ENCODE data around the gene ABI1.

The ABI1 gene

DNA sequence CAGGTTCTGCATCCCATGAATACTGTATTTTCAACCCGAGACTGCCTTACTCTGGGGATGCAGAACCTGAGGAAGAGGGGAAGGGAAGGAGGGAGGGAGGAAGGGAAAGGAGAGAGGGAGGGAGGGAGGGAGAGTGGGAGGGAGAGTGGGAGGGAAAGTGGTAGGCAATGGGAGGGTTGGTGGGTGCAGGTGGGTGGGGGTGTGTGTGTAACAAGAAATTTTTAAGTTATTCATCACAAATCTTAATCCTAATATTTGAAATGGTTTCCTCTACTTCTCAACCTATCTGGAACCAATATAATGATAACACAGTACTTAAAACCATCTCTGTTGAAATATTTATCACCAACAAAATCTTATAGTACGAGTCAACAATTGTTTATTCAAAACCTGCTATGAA is 95.2 kb downstream of the ABI1 start:
- DNase-seq (ENCODE audit: low spot score), result no peak

DNA sequence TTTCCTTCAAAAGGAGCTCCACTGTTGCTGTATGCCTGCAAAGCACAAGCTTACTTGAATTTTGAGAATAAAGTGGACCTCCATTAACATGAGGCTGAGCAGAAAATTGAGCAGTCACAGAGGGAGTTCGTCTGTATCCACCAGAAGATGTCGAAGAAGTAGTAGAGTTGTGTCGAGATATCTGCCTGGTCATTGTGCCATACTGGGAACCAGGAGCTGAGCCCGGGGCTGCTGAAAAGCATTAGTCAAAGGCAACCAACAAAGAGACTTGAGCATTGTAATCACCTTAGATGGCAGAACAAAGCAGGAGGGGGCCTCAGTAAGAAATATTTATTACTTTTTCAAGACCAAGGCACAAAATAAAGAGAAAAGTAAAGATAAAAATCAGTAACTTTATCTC is 101.8 kb downstream of the ABI1 start:
- DNase-seq (ENCODE audit: low spot score), result no peak

DNA sequence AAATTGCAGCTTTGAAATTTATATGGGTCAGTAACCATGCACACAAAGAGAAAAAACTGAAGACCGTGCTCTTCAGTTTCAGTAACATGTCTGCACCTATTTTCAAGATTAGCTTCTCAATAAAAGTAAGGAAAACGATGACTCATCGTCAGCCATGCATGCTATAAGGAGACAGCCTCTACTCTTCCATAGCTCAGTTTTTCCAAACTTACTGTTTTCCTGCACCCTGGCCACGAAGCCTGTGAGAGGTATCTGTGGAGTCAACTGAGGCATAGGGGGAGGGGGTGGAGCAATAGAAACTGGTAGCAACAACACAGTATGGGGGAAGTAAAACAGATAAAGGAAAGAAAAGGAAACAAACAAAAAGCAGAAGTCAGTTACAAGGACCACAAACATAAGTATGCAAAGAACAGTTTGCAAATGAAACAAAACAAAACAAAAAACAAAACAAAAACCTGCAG is 105.3 kb downstream of the ABI1 start:
- no peak for DNase-seq (ENCODE audit: low spot score)

DNA sequence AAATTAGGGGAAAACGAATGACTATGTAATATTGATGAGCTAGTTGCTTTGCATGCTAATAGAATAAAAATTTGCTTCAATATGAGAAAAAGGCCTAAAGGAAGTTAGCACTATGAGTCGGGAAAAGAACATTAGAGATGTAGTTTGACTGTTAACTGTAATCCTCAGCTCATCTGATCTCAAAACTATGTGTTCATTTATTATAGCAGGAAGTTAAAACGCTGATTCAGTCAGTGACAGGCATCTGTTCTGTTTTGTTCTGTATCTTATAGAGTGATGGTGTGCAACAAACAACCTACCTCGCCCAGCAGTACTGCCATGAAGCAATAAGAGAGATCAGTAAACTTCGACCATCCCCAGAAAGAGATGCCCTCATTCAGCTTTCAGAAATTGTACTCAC is 114.7 kb downstream of the ABI1 start:
- DNase-seq (ENCODE audit: low spot score), result no peak

DNA sequence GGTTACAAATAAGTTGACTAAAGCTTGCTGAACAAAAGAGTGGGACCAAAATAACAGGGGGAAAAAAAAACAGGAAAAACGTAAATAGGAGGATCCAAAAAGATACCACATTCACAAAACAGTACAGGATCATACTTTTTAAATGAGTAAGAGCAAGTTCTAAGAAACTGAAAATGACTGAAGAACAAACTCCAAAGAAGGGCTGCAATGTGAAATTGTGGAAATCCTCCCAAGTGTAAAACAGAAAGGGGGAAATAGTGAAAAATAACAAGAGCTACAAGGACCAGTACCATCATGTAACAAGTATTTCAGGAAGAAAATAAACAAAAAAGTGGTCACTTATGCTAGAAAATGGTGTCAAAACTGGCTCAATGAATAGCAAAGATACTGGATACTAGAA is 116.9 kb downstream of the ABI1 start:
- DNase-seq (ENCODE audit: low spot score), result no peak

DNA sequence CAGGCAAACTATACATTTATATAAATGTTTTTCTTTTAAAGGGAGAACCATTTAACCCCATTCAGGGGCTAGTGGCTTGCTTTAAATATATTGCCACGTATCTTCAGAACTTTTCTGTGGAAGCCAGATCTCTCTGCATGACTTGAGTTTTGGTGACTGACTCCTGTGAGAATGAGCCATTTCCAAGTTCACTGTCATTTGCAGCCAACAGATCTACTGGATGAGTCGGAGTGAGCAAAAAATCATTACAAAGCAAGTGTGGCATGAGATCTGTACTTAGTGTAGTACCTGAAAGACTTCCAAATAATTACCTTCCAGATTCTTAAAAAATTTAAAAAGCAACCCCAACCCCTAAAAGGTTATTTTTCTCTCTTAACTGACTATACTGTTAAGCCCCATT is 117.7 kb downstream of the ABI1 start:
- DNase-seq (ENCODE audit: low spot score), result no peak

- DNase-seq (ENCODE audit: low spot score), result no peak
Measured at GRCh38 chr10:26741368-26741767, 119.4 kb downstream of the ABI1 start.

DNA sequence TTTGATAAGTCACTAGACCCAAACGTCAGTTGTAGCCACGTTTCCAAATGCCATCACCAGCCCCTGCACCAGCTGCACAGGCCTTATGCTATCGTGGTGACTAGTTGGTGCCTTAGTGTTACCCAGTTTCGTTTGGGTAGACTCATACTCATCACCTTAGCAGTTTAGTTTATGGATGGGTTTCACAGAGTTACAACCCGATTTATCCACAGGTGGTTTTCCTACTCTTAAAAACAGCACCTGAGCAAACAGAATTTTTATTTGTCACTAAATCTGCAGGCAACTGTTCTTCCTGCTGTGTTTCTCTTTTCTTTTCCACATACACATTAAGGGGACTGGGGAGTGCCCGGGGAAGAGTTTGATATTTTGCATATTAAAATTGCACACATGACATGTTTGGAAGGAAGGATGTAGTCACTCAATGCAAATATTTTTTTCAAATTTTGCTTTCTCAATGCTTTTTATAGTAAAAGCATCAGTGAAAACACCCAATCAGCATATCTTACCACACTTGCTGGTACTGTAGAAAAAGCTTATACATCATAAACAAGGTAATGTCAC is 121.6 kb downstream of the ABI1 start:
- DNase-seq (ENCODE audit: low spot score), result no peak

GRCh38 chr10:26738301-26738911 is 122.4 kb downstream of the ABI1 start:
- no peak for DNase-seq (ENCODE audit: low spot score)

- DNase-seq (ENCODE audit: low spot score), result no peak
Measured at GRCh38 chr10:26737730-26738129, 123.0 kb downstream of the ABI1 start.

GRCh38 chr10:26735435-26735834 is 125.3 kb downstream of the ABI1 start:
- DNase-seq (ENCODE audit: low spot score), result no peak

DNA sequence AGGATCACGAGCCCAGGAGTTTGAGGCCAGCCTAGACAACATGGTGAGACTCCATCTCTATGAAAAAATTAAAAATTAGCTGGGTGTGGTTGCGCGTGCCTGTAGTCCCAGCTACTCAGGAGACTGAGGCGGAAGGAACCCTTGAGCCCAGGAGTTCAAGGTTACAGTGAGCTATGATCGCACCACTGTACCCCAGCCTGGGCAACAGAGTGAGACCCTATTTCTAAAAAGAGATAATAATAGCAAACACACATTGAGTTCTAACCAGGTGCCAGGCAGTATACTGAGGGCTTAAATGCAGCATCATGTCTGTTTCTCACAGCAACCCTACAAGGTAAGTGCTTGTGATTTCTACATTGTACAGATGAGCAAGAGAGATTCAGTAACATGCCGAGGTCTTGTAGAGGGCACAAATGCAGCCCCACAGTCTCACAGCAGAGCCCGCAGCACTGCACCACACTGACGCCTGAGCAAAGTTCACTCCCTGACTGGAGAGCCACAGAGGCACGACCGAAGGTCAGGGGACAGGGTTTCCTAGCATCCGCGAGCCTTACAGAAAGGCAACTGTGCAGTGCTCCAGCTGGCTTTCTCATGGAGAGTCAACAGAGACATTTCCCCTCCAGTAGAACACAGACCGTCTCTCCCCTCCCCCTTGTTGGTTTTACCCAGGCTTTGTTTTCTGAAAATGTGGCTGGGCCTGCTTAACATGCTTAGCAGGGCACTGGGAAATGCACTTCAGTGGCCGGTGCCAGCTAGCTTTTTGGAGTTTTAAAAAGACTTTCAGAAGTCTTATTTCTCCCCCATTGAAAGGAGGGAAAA is 126.8 kb downstream of the ABI1 start:
- DNase-seq (ENCODE audit: low spot score), result no peak

DNA sequence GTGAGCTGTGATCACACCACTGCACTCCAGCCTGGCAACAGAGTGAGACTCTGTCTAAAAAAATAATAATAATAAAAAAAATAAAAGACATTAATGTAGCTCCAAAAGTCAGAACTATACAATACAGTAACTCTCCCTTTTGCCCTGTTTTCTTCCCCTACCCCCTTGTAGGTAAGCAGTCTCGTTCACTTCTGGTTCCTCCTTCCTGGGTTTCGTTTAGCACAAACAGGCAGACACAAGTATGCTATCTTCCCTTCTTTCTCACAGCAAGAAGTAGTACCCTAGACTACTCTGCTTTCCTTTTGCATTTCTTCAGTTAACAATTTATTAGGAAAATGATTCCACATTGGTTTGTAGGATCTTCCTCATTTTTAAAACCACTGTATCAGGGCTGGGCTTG is 130.2 kb downstream of the ABI1 start:
- DNase-seq (ENCODE audit: low spot score), result no peak

GRCh38 chr10:26729395-26729794 is 131.4 kb downstream of the ABI1 start:
- no peak for DNase-seq (ENCODE audit: low spot score)

- DNase-seq (ENCODE audit: low spot score), result no peak
Measured at GRCh38 chr10:26728957-26729356, 131.8 kb downstream of the ABI1 start.

DNA sequence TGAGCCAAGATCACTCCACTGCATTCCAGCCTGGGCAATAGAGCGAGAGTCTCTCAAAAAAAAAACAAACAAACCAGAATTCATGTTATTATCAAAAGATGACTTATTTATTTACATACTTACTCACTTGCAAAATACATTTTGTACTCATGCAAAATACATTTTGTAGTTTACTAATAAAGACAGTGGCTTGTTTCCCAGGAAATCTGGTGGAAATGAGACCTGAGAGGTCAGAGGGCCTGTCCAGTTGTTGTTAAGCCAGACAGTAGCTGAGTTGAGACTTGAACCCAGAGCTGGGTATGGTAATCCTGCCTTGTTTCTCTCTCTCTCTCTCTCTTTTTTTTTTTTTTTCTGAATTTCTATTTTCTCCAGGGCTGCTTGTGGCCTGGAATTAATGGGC is 133.8 kb downstream of the ABI1 start:
- DNase-seq (ENCODE audit: low spot score), result no peak

GRCh38 chr10:26725837-26726727 is 134.7 kb downstream of the ABI1 start:
- DNase-seq (ENCODE audit: low spot score), result peak; percentile 60

DNA sequence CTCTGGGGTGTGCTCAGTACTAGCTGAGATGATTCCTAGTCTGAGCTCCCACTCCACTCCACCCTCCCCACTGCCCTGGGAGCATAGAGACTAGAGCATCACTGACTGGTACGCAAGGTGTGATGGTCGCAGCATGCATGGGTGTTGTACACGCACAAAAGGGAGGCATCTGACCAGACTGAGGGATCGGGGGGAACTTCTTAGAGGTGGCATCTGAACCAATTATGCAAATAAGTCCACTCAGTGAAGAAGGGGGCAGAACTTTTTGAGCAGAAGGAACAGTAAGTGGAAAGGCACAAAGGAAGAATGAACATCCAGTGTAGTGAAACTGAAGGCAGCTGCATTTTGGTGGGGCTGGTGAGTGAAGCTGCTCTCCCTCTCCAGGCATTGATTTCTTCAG is 137.7 kb downstream of the ABI1 start:
- DNase-seq (ENCODE audit: low spot score), result no peak

- no peak for DNase-seq (ENCODE audit: low spot score)
Measured at GRCh38 chr10:26721561-26721960, 139.2 kb downstream of the ABI1 start.

DNA sequence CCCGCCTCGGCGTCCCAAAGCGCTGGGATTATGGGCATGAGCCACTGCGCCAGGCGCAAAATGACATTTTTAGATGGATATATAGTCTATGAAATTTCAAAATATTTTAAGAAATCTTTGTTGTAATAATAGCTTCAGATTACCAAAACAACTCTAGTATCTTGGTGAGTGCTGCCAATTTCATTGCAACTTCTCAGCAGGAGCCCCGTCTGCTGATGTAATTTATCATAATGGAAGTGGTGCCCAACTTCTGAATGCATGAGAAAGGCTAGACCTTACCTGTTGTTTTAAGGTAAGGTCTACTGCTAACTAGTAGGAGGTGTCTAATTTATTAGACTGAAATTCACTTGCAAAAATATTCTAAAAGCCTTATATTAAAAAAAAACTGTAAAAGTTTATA is 143.3 kb downstream of the ABI1 start:
- no peak for DNase-seq (ENCODE audit: low spot score)

GRCh38 chr10:26715137-26715487 is 145.6 kb downstream of the ABI1 start:
- DNase-seq (ENCODE audit: low spot score), result no peak

DNA sequence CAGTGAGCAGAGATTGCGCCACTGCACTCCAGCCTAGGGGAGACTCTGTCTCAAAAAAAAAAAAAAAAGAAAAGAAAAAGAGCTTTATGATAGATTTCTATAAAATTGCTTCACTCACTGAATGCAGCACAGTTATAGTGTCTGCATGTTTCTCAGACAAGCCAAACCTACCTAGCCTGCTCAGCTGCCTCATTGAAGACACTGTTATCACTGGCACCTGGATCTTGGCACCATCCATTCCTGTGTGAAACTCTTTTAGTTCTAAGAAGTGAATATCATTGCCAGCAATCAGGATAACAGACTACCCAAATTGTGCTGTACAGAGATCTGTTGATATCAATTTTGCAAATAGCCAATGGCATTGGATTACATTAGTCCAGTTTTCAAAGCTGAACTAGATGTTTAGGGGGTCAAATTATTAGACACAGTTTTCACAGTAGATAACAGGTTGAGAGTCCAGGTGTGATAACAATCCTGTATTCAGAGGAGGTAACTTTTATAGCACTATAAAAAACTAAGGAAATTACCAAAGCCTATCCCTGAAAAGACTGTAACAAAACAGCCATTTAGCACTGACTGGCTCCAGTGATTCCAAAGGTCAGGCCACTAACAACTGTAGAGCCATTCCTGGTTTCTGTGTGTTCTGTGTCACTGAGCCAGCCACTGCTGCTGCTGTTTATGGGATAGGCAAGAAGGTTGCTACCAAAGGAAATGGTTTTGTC is 146.2 kb downstream of the ABI1 start:
- no peak for DNase-seq (ENCODE audit: low spot score)
